Activated CD8-positive, alpha-beta memory T cell treated with anti-CD3 and anti-CD28 coated beads, Interleukin-2, amount 50 U/mL, for 24 hours (primary cell): ENCODE measurements around the gene NPAS4.
"Not testable (repeated sequence)": the region's sequence is repeated elsewhere in the genome, so short reads cannot be mapped to it uniquely, and the experiment has no call there.

Source experiments
- DNase-seq: peaks from one replicate; pipeline ENCODE4 v3.0.0-alpha.2; 2020; ENCODE audit errors: extremely low read depth

Gene NPAS4

DNA sequence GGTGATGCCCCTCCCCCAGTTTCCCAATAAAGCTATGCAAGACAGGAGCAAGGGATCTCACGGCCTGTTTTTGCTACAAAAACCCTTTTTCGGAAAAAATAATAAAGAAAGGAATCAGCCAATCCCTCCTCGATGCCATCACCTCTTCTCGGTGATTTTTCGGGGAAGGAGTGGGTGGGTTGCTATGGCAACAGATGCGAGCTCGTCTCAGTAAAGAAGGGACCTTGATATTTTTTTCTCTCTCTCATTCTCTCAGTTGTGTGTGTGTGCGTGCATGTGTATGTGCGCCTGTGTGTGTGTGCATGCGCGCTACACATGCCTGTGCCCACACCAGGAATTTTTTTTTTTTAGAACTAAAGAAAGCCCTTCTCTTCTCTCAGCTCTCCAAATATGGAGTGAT is 3.8 kb upstream of the NPAS4 start:
- no peak for DNase-seq

DNA sequence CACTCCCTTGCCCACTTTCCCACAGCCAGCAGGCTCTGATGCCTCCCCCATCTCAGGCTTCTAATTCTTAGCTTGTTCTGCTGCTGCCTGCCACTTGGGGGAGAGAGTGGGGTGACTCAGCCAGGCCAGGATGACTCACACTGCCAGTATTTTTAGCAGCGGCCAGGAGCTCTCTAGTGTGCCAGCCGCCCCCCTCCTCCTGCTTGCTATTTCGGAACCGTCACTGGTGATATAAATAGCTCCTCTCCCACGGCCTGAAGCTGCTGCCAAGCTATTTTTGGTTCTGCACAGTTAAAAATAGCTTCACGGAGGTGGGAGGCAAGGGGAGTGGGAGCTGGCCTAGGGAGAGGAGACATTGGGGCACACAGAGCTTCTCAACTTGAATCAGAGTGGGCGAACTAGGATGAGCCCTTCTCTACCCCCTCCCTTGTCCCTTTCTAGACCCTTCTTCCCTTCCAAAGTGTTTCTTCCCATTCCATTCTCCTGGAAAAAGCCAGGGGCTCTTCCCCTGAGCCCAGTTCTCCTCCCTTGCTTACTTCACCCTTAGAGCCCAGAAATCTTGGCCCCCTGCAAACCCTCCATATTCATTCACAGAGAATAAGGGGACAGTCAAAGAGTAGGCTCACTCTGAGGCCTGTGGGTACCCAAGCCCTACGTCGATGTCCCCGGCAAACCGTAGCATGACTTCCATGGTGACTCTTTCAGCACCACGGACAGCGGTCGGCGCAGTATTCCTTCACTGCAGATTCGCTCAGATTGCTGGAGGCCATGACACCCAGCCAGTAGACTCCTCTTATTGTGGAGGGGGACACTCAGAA is 2.5 kb upstream of the NPAS4 start:
- peak; percentile 41 for DNase-seq

DNA sequence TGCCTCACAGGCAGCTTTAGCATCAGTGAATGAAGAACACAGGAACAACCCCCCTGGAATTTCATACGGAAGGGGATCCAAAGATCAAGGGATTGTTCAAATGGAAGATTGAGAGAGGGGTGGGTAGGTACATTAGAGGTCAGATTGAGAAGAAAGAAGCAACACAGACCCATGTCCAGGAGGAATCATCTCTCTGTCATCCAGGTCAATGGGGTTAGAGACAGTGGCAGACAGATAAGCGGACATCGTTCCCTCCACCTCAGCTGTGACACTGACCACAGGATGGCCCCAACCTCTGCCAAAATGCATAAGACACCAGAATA is 1.9 kb upstream of the NPAS4 start:
- DNase-seq, result no peak

DNA sequence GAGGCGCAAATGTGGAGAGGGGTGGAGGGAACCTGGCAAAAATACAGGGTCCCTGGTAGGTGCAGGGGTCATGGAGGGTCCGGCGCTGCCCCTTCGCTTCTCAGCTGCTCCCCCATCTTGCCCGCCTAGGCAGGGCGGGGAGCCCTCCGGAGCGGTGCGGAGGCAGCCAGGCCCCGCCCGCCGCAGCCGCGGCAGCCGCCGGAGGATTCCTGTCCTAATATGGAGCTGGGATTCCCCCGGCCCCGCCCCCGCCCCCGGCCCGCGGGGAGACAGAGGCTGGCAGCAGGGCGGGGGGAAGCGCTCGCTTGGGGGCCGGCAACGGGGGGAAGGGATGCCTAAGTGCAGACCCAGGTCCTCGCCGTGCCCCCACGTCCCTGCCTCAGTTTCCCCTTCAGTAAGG is 1.0 kb upstream of the NPAS4 start:
- no peak for DNase-seq

DNA sequence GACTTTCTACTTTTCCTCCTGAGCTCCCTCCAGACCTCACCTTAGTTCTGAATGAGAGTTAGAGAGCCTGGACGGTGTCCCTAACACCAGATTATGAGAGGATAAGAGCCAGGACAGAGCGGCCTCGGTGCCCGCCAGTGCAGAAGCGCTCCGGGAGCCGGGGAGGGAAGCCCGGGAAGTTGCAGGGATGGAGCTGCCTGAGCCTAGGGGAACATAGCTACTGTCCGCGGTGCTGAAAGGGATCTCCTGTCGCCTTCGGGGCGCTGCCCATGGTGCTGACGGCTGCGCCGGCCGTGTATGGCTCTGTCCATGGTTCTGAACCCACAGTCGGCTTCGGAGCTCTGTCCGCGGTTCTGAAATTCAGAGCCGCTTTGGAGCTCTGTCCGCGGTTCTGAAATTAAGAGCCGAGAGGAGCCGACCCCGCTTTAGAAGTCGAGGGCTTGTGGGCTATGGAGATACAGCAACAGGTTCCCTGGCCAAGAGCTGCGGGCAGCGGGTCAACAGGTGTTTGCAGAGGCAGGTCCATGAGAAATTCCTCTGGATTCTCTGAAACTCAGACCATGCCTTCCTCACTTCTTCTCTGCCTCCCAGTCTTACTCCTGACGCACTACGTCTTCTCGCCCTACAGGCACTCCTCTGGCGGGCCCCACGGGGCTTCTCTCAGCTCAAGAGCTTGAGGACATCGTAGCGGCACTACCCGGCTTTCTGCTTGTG is 814 bp downstream of the NPAS4 start:
- peak; percentile 66 for DNase-seq

DNA sequence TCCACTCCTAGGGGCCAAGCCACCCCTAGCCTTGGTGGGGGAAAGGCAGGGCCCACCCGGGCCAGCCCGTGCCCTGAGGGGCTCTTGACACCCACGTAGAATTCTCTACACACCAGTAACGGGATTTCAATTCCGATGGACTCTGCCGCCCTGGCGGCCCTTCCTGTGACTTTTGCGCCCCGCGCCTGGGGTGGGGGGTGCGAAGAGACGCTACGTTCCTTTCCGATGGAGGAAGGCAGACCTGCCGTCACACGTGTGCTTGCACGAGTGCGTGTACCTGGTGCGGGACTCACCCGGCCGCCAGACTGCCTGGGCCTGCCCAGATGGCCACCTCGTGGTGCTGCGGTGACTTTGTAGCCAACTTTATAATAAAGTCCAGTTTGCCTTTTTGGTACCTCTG is 5.5 kb downstream of the NPAS4 start:
- no peak for DNase-seq

DNA sequence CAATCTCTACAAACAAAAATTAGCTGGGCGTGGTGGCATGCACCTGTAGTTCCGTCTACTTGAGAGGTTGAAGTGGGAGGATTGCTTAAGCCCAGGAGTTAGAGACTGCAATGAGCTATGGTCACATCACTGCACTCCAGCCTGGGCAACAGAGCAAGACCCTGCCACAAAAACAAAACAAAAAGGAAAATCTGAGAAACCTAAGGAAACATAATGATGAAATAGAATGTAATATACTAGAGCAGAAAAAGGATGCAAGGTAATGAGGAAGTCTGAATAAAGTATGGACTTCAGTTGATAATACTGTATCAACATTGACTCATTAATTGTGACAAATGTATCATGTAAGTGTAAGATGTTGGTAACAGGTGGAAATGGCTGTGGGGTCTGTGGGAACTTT is 8.1 kb downstream of the NPAS4 start:
- DNase-seq, result no peak

DNA sequence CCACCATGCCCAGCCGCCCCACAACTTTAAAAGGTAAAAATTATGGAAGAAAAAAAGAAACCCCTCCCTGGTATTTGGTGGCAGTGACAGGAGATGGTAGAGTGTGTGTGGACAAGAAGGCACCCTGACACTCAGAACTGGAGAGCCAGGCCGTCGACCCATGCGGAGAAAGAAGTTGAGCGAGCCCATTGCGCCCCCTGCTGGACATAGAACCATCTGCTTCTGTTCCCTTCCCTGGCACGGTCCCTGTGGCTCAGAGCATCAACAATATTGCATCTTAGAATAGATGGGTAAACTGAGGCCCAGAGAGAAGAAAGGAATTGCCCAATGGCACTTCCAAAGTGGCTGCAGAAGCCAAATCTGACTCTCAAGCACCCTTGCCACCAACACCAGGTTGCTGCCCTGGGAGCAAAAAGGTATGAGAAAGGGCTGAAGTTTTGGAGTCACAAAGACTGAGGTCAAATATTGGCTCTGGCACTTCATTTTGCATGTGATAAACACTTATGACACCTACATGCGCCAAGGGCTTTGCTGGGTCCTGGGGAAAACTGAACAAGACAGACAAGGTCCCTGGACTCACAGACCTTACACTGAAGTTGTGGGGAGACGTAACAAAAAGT is 9.3 kb downstream of the NPAS4 start:
- peak; percentile 24 for DNase-seq

DNA sequence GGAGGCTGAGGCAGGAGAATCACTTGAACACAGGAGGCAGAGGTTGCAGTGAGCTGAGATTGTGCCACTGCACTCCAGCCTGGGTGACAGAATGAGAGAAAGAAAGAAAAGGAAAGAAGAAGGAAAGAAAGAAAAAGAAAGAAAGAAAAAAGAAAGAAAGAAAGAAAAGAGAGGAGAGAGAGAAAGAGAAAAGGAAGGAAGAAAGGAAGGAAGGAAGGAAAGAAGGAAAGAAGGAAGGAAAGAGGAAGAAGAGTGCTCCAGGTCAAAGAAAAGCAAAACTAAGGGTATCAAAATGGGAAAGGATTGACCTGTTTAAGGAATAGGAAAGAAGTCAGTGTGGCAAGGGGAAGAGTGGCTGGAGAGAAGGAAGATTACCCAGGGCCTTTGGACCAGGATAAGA is 10.5 kb downstream of the NPAS4 start:
- DNase-seq, result not testable (repeated sequence)

DNA sequence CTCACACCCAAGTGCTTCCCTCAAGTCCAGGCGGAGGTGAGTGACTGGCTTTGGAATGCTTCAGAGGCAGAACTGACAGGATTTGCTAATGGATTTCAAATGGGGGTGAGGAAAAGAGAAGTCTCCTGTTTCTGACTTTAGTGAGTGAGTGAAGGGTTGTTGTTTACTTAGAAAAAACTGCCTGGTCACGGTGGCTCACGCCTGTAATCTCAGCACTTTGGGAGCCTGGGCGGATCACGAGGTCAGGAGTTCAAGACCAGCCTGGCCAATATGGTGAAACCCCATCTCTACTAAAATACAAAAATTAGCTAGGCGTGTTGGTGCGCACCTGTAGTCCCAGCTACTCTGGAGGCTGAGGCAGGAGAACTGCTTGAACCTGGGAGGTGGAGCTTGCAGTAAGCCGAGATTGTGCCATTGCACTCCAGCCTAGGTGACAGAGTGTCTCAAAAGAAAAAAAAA is 11.1 kb downstream of the NPAS4 start:
- DNase-seq, result not testable (repeated sequence)

DNA sequence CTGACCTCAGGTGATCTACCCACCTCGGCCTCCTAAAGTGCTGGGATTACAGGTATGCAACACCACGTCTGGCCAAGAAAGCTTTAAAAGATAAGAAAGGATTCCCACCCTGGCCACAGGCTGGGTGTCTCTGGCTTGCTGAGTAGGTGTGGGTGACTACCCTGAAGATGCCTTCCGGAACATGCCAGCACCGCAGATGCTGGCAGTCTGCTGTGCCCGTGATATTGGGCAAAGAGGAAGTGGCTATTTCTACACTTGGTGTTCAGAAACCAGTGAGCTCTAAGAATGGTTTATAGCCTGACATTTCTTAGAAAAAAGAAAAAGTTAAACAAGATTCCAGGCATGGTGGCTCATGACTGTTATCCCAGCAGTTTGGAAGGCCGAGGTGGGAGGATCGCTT is 11.8 kb downstream of the NPAS4 start:
- no peak for DNase-seq

DNA sequence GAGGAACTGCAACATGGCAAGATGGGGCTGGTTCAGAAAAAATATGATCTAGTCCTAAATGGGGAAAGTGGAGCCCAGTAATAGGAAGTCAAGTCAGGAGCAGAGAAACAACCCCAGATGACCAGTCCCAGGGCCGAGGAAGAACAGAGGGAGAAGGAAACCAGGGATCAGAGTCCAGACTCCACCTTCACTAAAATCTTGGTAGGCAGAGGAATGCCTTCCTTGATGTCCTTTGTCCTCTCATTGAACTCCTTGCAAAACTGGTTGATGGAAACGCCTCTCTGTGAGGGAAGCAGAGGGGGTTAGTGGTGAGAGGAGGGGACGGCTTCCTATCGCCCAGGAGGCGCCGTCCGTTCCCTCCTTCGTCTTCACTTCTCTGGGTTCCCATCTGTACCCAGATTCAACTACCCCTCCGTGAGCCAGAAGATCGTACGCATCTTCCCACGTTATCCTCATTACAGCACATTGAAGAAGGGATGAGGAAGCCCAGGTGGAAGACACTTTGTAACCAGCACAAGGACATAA is 17.2 kb downstream of the NPAS4 start:
- DNase-seq, result no peak

DNA sequence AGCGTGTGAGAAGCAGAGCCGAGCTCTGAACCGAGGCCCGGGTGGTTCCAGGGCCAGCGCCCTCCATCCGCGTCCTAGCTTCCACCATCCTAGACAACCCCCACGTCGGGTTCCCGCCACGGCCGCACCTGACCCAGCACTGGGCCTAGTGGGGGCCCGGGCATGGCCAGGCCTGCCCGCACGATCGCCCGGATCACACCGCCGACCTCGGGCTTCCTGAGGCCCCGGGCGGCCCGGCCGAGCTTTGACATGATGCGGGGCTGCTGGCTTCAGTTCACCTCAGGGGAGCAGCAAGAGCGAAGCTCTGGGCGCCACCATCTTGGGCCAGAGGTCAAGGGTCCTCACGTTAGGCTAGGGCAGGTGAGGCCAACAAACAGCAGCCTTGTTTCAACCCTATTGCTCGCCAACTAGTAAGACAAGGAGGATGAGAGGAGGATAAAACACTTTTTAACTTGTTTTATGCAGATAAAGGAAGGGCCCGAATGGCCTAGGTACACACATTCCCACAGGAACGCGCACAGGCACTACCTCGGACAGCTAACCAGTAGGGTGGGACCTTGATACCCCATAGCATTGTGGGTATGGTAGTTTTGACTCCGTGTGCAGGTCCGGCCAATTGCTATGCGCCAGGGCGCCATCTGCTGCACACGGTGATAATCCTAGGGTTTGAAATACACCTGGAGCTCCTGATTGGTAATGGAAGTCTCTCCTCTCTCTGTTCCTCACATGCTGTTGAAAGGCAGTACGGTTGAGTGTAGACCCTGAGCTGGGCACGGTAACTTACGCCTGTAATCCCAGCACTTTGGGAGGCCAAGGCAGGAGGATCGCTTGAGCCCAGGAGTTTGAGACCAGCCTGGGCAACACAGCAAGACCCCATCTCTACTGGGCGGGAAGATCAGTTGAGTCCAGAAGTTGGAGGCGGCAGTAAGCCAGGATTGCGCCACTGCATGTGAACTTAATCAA is 17.9 kb downstream of the NPAS4 start, which contains the start of gene MRPL11:
MRPL11 (minus strand) TSS at position 345 of the 963 bp plus-strand sequence; CDS start at position 251, 94 bp downstream.
- peak; percentile 71 for DNase-seq

DNA sequence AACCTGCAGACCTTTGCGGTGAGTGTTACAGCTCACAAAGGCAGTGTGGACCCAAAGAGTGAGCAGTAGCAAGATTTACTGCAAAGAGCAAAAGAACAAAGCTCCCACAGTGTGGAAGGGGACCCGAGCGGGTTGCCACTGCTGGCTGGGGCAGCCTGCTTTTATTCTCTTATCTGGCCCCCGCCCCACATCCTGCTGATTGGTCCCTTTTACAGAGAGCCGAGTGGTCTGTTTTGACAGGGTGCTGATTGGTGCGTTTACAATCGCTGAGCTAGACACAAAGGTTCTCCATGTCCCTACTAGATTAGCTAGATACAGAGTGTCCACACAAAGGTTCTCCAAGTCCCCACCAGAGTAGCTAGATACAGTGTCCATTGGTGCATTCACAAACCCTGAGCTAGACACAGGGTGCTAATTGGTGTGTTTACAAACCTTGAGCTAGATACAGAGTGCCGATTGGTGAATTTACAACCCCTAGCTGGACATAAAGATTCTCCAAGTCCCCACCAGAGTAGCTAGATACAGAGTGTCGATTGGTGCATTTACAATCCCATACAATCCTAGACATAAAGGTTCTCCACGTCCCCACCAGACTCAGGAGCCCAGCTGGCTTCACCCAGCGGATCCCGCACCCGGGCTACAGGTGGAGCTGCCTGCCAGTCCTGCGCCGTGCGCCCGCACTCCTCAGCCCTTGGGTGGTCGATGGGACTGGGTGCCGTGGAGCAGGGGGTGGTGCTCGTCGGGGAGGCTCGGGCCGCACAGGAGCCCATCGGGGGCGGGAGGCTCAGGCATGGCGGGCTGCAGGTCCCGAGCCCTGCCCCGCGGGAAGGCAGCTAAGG is 19.5 kb downstream of the NPAS4 start:
- not testable (repeated sequence) for DNase-seq

DNA sequence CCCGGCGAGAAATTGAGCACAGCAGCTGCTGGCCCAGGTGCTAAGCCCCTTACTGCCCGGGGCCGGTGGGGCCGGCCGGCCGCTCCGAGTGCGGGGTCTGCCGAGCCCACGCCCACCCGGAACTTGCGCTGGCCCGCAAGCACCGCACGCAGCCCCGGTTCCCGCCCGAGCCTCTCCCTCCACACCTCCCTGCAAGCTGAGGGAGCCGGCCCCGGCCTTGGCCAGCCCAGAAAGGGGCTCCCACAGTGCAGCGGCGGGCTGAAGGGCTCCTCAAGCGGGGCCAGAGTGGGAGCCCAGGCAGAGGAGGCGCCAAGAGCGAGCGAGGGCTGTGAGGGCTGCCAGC is 20.1 kb downstream of the NPAS4 start:
- not testable (repeated sequence) for DNase-seq

DNA sequence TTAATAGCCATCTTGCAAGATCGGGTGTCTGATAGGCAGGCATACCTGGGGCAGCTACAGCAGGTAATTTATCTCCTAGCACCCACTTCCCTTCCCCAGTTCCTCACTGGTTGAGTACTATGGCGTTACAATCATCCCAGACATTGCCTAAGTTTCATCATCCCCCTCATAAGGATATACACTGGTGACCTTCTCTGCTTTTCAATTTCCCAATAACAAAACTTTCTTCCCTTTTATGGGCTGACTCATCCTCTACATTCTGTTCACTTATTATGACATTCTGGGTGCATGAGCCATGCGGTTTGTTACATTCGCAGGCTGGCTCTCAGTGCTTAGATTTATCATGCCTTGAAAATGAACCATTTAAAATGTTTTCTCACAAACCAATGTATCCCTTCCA is 22.8 kb downstream of the NPAS4 start:
- DNase-seq, result no peak

DNA sequence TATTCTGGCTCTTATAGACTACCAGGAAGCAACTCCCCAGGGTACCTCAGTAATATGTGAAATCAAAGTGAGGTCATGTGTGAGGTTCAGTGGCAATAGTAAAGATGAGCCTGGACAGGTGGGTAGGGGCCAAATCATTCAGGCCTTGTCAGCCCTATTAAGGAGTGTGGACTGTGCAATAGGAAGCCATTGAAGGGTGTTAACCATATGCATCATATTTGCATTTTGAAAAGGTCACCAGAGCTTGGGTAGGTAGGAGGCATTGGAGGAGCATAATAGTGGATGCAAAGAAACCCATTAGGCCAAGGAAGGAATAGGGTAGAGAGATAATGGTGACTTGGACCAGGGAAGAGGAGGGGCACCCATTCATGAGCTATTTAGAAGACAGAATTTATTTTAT is 26.2 kb downstream of the NPAS4 start:
- DNase-seq, result no peak

DNA sequence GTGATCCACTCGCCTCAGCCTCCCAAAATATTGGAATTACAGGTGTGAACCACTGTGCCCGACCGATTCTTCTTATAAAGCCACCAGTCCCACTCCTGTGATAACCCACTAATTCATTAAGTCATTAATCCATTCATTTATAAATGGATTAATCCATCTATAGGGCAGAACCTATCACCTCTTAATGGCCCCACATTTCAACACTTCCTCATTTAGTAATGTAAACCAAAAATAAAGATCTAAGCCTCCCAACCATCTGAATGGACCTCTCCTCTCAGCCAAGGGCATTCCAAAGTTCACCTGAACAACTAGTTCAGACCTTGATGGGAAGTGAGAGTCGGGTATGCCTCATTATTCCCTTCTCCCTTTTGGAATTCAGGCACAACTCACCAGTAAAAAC is 27.7 kb downstream of the NPAS4 start:
- DNase-seq, result no peak

DNA sequence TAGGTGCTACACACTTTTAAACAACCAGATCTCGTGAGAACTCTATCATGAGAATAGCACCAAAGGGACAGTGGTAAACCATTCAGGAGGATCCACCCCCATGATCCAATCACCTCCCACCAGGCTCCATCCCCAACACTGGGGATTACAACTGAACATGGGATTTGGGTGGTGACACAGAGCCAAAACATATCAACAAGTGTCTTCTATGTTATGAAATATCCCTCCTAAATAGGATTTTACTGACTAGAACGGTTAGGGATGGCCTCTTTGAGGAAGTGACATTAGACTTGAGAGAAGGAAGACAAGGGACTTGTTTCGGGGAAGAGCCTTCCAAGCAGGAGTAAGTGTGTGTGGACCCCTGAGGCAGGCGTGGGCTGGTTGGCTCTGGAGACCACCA is 29.7 kb downstream of the NPAS4 start:
- no peak for DNase-seq

DNA sequence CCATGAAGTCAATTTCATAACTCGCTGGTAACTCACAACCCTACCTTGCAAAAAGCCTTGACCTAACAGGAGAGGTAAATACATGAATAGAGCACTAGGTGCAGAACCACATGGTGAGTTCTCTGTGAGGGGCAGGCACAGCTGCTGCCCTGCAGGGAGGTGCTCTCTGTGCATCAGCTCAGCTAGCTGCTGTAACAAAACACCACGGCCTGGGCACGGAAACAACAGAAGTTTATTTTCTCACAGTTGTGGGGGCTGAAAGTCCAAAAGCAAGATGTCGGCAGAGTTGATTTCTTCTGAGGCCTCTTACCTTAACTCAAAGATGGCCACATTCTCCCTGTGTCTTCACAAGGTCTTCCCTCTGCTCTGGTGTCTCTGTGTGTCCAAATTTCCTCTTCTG is 30.8 kb downstream of the NPAS4 start:
- DNase-seq, result no peak

DNA sequence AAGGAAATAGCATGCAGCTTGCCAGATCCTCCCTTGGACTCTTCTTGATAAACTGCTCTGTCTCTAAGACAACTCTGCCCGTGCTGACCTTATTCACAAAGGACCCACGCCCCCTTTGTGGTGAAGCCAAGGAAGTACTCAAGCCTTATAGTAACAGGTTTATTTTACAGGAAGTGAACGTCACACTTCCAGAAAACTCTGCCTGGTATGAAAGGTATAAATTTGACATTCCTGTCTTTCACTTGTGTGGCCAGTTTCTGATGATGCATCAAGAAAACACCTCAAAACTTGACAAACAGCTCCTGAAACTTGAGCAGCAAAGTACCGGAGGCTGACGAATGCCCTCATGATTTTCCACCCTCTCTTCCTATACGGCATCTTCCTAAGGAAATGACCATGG is 33.4 kb downstream of the NPAS4 start:
- DNase-seq, result no peak
